Cardiac muscle cell (in vitro differentiated cells and primary cell): ENCODE results near the gene COL4A5. TPM values are rescaled to one million over a fixed set of nuclear protein-coding genes. Genes with fewer than 3 reads are reported as not detected.

Source experiments
- DNase-seq, 2 donors: peaks; one replicate each; pipeline versions ENCODE4 v3.0.0 to v3.0.0-alpha.2; 2010 to 2017; ENCODE audit warnings: low read depth in 1 of 2, low spot score in 1 of 2
- H3K27ac ChIP-seq: fragments of 200-600 bp; sonication (generic); 2 replicates; pipeline ENCODE4 v1.5.1; 2016
- H3K27me3 ChIP-seq: fragments of 200-600 bp; sonication (generic); 2 replicates; pipeline ENCODE4 v1.6.0; 2016; ENCODE audit warnings: control low read depth
- H3K36me3 ChIP-seq: fragments of 200-600 bp; sonication (generic); 2 replicates; pipeline ENCODE4 v1.5.1; 2016; ENCODE audit warnings: control low read depth
- H3K4me1 ChIP-seq: fragments of 200-600 bp; sonication (generic); 2 replicates; pipeline ENCODE4 v1.8.1; 2017; ENCODE audit warnings: low read depth, mild to moderate bottlenecking, mixed run types
- H3K4me3 ChIP-seq: fragments of 200-600 bp; sonication (generic); 2 replicates; pipeline ENCODE4 v1.5.1; 2016; ENCODE audit warnings: mild to moderate bottlenecking
- H3K9me3 ChIP-seq: fragments of 200-600 bp; sonication (generic); 2 replicates; pipeline ENCODE4 v1.5.1; 2017; ENCODE audit warnings: low read depth, mild to moderate bottlenecking, control low read depth
- polyA plus RNA-seq: library from polyadenylated mRNA; unstranded; fragments of >200 nt; fragmentation: Nextera tagmentation; extraction: Ambion mirVana; gene quantifications from 2 replicates; pipeline ENCODE4 v1.2.1, GENCODE V29; 2016
- total RNA-seq: library from RNA; depleted of rRNA; stranded (reverse); fragments of >200 nt; gene quantifications from 2 replicates; pipeline ENCODE4 v1.2.3, GENCODE V29; 2016
- TF ChIP-seq, protein P1 (sequence below): IDR thresholded peaks from 2 replicates; pipeline ENCODE4 v1.5.1; 2012; ENCODE audit warnings: low read depth, mild to moderate bottlenecking, low read length

Gene COL4A5
- total and polyA plus RNA-seq, 2 experiments from 2014 or later, result 98.0 to 299 TPM

DNA sequence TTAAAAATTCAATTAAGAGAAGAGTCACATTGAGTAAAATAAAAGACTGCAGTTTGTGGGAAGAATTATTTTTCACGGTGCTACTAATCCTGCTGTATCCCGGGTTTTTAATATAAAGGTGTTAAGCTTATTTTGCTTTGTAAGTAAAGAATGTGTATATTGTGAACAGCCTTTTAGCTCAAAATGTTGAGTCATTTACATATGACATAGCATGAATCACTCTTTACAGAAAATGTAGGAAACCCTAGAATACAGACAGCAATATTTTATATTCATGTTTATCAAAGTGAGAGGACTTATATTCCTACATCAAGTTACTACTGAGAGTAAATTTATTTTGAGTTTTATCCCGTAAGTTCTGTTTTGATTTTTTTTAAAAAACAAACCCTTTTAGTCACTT is 257.1 kb downstream of the COL4A5 start:
- no peak overlapping the region for H3K27ac ChIP-seq
- H3K4me1 ChIP-seq, result no peaks in the 10 kb centered on the region
- H3K27me3 ChIP-seq, result no peaks in the 10 kb centered on the region
- H3K36me3 ChIP-seq, result peaks cover 51% of the 10 kb centered on the region
- H3K4me3 ChIP-seq, result no peak overlapping the region
- TF ChIP-seq, protein P1, sequence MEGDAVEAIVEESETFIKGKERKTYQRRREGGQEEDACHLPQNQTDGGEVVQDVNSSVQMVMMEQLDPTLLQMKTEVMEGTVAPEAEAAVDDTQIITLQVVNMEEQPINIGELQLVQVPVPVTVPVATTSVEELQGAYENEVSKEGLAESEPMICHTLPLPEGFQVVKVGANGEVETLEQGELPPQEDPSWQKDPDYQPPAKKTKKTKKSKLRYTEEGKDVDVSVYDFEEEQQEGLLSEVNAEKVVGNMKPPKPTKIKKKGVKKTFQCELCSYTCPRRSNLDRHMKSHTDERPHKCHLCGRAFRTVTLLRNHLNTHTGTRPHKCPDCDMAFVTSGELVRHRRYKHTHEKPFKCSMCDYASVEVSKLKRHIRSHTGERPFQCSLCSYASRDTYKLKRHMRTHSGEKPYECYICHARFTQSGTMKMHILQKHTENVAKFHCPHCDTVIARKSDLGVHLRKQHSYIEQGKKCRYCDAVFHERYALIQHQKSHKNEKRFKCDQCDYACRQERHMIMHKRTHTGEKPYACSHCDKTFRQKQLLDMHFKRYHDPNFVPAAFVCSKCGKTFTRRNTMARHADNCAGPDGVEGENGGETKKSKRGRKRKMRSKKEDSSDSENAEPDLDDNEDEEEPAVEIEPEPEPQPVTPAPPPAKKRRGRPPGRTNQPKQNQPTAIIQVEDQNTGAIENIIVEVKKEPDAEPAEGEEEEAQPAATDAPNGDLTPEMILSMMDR, result no peak
- no peaks in the 10 kb centered on the region for H3K9me3 ChIP-seq
- peak in 1 of 2 donors; percentile 0 for DNase-seq

DNA sequence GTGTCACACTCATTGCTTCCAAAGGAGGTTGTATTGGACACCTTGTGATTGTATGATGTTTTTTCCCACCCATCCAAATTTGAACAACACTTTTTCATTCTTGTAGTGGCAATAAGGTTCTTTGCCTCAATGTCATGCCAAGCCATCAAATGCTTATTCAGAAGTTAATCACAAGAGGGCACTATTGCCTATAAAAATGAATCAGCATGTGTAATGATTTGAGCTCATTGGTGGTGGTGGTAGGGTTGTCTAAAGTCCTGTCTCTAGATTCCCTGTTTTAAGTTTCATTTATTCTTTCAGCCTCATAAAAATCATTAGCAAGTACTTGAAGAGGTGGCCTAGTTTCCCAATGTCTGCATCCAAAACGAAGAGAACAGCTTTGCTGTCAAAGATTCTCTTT is 259.7 kb downstream of the COL4A5 start:
- Histone ChIP-seq H3K9me3 (no peaks in the 10 kb centered on the region), H3K27me3 (no peaks in the 10 kb centered on the region), H3K36me3 (peaks cover 33% of the 10 kb centered on the region), H3K4me3 (no peak overlapping the region), H3K4me1 (no peaks in the 10 kb centered on the region), H3K27ac (peak overlapping the region; percentile 18)
- DNase-seq, result peak; percentile 39 to 51
- TF ChIP-seq, protein P1, result peak; percentile 29

DNA sequence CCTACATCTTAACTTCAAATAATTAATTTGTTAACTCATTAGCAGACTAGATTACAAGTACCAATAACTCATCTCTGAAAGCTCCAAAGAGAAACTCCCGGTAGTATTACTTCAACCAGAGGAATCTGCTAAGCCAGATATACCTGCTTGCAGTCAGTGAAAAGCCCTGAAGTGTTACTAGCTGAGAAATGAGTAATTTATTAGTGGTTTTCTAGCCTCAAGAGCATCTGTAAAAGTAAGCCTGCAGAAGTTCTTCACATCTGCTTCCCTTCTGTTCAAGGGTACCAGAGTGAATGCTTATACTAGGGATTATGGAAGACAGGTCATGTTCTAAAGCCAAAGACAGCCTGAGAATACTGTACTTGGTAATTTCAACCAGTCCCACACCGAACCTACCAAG is 262.0 kb downstream of the COL4A5 start:
- H3K4me3 ChIP-seq, result no peak overlapping the region
- no peaks in the 10 kb centered on the region for H3K9me3 ChIP-seq
- no peaks in the 10 kb centered on the region for H3K27me3 ChIP-seq
- H3K36me3 ChIP-seq, result peaks cover 11% of the 10 kb centered on the region
- H3K4me1 ChIP-seq, result no peaks in the 10 kb centered on the region
- H3K27ac ChIP-seq, result no peak overlapping the region
- DNase-seq, result no peak
- TF ChIP-seq, protein P1, result no peak

DNA sequence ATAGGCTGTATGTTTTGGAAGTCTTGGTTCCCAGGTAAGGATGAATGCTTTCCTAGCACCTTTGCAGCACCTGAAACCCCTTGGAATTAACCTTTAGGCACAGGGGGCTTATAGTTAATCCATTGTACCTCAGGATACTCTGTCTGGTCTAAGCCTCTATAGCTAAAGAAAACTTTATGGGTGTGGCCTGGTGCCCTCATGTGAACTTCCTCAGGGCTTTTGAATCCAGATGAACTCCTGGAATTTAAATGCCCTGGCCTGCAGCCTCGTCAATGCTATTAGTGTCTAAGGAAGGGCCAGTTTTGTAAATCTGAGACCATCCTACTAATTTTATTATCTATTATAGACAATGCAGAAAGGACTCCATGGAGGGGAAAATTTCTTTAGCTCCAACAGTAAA is 262.9 kb downstream of the COL4A5 start:
- Histone ChIP-seq H3K9me3 (no peaks in the 10 kb centered on the region), H3K36me3 (peaks cover 4% of the 10 kb centered on the region), H3K4me3 (no peak overlapping the region), H3K4me1 (no peaks in the 10 kb centered on the region), H3K27me3 (no peaks in the 10 kb centered on the region), H3K27ac (no peak overlapping the region)
- no peak for DNase-seq
- TF ChIP-seq, protein P1, result no peak

DNA sequence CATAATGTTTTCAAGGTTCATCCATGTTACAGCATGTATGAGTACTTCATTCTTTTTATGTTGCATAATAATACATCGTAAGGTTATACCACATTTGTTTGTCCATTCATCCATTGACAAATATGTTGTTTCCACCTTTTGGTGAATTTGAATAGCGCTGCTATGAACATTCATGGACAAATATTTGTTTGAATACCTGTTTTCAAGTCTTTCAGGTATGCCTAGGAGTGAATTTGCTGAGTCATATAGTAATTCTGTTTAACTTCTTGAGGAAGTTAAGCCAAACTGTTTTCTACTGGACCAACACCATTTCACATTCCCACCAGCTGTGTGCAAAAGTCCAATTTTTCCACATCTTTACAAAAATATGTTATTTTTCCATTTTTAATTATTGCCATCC is 265.2 kb downstream of the COL4A5 start:
- Histone ChIP-seq H3K27me3 (no peaks in the 10 kb centered on the region), H3K9me3 (no peaks in the 10 kb centered on the region), H3K27ac (no peak overlapping the region), H3K36me3 (no peaks in the 10 kb centered on the region), H3K4me1 (no peaks in the 10 kb centered on the region), H3K4me3 (no peak overlapping the region)
- TF ChIP-seq, protein P1, result no peak
- no peak for DNase-seq

DNA sequence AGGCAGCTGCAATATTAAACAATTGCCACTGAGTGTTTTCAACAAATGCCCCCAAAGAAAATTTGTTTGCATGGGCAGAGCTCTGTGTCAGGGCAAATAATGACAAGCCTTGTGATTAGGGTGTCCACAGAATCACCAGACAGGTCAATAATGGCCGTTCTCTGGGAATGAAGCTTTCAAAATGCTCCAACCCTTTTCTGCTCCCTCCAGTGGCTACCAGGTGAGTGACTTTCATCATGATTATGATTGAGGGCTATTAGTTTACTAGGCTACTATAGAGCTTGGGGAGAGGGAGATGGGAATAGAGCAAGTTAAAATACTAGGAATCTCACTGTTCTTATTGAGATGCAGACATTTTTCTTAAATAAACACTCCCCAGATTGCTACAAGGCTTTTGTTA is 273.2 kb downstream of the COL4A5 start:
- H3K36me3 ChIP-seq, result no peaks in the 10 kb centered on the region
- no peak for DNase-seq
- no peak overlapping the region for H3K4me3 ChIP-seq
- H3K27ac ChIP-seq, result no peak overlapping the region
- no peaks in the 10 kb centered on the region for H3K27me3 ChIP-seq
- TF ChIP-seq, protein P1, result no peak
- H3K4me1 ChIP-seq, result no peaks in the 10 kb centered on the region
- no peaks in the 10 kb centered on the region for H3K9me3 ChIP-seq
